Keratinocyte (primary cell): Measurements from ENCODE around the gene TCF7L2. TPM values are rescaled to one million over a fixed set of nuclear protein-coding genes. Genes with fewer than 3 reads are reported as not detected.

Experiments used
- DNase-seq: peaks from one replicate; pipeline ENCODE4 v3.0.0-alpha.2; 2011; ENCODE audit warnings: low read depth, missing footprints, low spot score
- FAIRE-seq: peaks from 2 replicates; lab custom pipeline; 2011; peaks lifted over from hg19 to GRCh38; lab: Jason Lieb, UNC
- H2AFZ ChIP-seq: 2 replicates; pipeline ENCODE4 v1.6.0; 2012; ENCODE audit warnings: low read length, control low read depth, inconsistent platforms; ENCODE audit not compliant: control insufficient read depth
- H3K27ac ChIP-seq: 2 replicates; pipeline ENCODE4 v1.5.1; 2011; ENCODE audit warnings: low read length; ENCODE audit not compliant: control insufficient read depth, insufficient read depth
- H3K27me3 ChIP-seq: 3 replicates; pipeline ENCODE4 v1.6.0; 2011; ENCODE audit warnings: low read length; ENCODE audit not compliant: control insufficient read depth, insufficient read depth; ENCODE audit errors: extremely low read depth
- H3K36me3 ChIP-seq, 2 experiments: 2 replicates in 1 of 2; 3 replicates in 1 of 2; pipeline ENCODE4 v1.5.1; 2011; ENCODE audit warnings: low read length in 2 of 2, mild to moderate bottlenecking in 1 of 2; ENCODE audit not compliant: control insufficient read depth in 2 of 2, insufficient read depth in 2 of 2; ENCODE audit errors: extremely low read depth in 1 of 2
- H3K4me1 ChIP-seq: 3 replicates; pipeline ENCODE4 v1.5.1; 2011; ENCODE audit warnings: low read length; ENCODE audit not compliant: control insufficient read depth, insufficient read depth; ENCODE audit errors: extremely low read depth
- H3K4me2 ChIP-seq: 3 replicates; pipeline ENCODE4 v1.6.0; 2011; ENCODE audit warnings: low read depth, low read length; ENCODE audit not compliant: control insufficient read depth, insufficient read depth; ENCODE audit errors: extremely low read depth
- H3K4me3 ChIP-seq, 3 experiments: fragments of 200-600 bp in 1 of 3; sonication (generic) in 1 of 3; 2 replicates in 2 of 3; 3 replicates in 1 of 3; pipeline ENCODE4 v1.5.1; 2011 to 2016; ENCODE audit warnings: low read length in 3 of 3, mild to moderate bottlenecking in 3 of 3, control low read depth in 2 of 3, inconsistent platforms in 1 of 3, low read depth in 1 of 3, mixed read lengths in 1 of 3, mixed run types in 1 of 3, moderate library complexity in 1 of 3; ENCODE audit not compliant: control insufficient read depth in 2 of 3, insufficient read depth in 2 of 3; ENCODE audit errors: extremely low read depth in 1 of 3
- H3K79me2 ChIP-seq: 2 replicates; pipeline ENCODE4 v1.6.0; 2012; ENCODE audit warnings: low read length; ENCODE audit not compliant: control insufficient read depth, insufficient read depth
- H3K9ac ChIP-seq: 3 replicates; pipeline ENCODE4 v1.6.0; 2011; ENCODE audit warnings: low read length; ENCODE audit not compliant: control insufficient read depth, insufficient read depth; ENCODE audit errors: extremely low read depth
- H3K9me1 ChIP-seq: 3 replicates; pipeline ENCODE4 v1.6.0; 2011; ENCODE audit warnings: low read length; ENCODE audit not compliant: control insufficient read depth, insufficient read depth; ENCODE audit errors: extremely low read depth
- H3K9me3 ChIP-seq: 2 replicates; pipeline ENCODE4 v1.5.1; 2012; ENCODE audit warnings: low read depth, low read length; ENCODE audit not compliant: control insufficient read depth
- H4K20me1 ChIP-seq: 3 replicates; pipeline ENCODE4 v1.6.0; 2011; ENCODE audit warnings: low read length; ENCODE audit not compliant: control insufficient read depth, insufficient read depth; ENCODE audit errors: extremely low read depth
- CTCF ChIP-seq, 3 experiments: IDR thresholded peaks in 1 of 3; conservative IDR thresholded peaks in 1 of 3; optimal IDR thresholded peaks in 1 of 3; 2 replicates in 2 of 3; 3 replicates in 1 of 3; pipeline versions ENCODE3 to v1.5.1; 2011; ENCODE audit warnings: low read length in 3 of 3, mild to moderate bottlenecking in 3 of 3, moderate library complexity in 2 of 3, control low read depth in 1 of 3, inconsistent platforms in 1 of 3; ENCODE audit not compliant: insufficient read depth in 2 of 3; ENCODE audit errors: extremely low read depth in 1 of 3
- EZH2 ChIP-seq: IDR thresholded peaks from one replicate; pipeline ENCODE4 v1.6.1; 2012; ENCODE audit warnings: inconsistent platforms, mild to moderate bottlenecking, low read length, moderate library complexity
- dilution Hi-C: fragments of 300-500 bp; cut with MboI; formaldehyde crosslinking; loops from one replicate; pipeline ENCODE4 v1.7.0; 2020; ENCODE audit warnings: low sequenced_read_pairs; ENCODE audit not compliant: extremely low pct_ligation_motif_present
- polyA plus RNA-seq, 5 experiments: library from polyadenylated mRNA; depleted of rRNA in 3 of 5; stranded (reverse) in 3 of 5; stranded (forward) in 1 of 5; unstranded in 1 of 5; fragments of >200 nt; gene quantifications; 1 replicate in 1 of 5; 2 replicates in 3 of 5; 3 replicates in 1 of 5; pipeline versions ENCODE4 v1.2.1 to v1.2.3, GENCODE V29; 2011 to 2012; ENCODE audit warnings: missing spikeins in 2 of 5, low read depth in 1 of 5, low replicate concordance in 1 of 5

Gene TCF7L2
- polyA plus RNA-seq, 1 donor (not counting 4 experiments of a cell fraction or from before 2014, with no cell fraction given): 2.5 TPM

- Histone ChIP-seq H3K4me2 (no peak overlapping the region), H3K9ac (no peak overlapping the region), H4K20me1 (no peaks in the 10 kb centered on the region), H3K9me3 (no peaks in the 10 kb centered on the region), H3K9me1 (no peaks in the 10 kb centered on the region), H3K27ac (no peak overlapping the region), H3K36me3 (peaks cover 5 to 8% of the 10 kb centered on the region in 2 experiments), H3K4me1 (no peaks in the 10 kb centered on the region), H3K79me2 (no peaks in the 10 kb centered on the region), H2AFZ (no peak overlapping the region), H3K27me3 (no peaks in the 10 kb centered on the region), H3K4me3 (no peak overlapping the region)
- no peak for DNase-seq
- dilution Hi-C loops: no loop called here
- no peak for FAIRE-seq
- TF ChIP-seq EZH2 (no peak), CTCF (optimal IDR thresholded peaks at IDR 0.05 in 1 of 3, IDR thresholded peaks at IDR 0.05 in 1 of 3, conservative IDR thresholded peaks at IDR 0.05 in 1 of 3; ENCODE audit: extremely low read depth in 1 of 3, insufficient read depth in 2 of 3, low read length in 3 of 3) (no peak)
These were observed 190.3 kb downstream of the TCF7L2 start for GRCh38 chr10:113140143-113141011.

GRCh38 chr10:113142601-113143362 is 192.7 kb downstream of the TCF7L2 start:
- FAIRE-seq (no peak), DNase-seq (no peak)
- no peaks in the 10 kb centered on the region for H3K79me2 ChIP-seq
- H2AFZ ChIP-seq: no peak overlapping the region
- TF ChIP-seq EZH2 (no peak), CTCF (optimal IDR thresholded peaks at IDR 0.05 in 1 of 3, IDR thresholded peaks at IDR 0.05 in 1 of 3, conservative IDR thresholded peaks at IDR 0.05 in 1 of 3; ENCODE audit: extremely low read depth in 1 of 3, insufficient read depth in 2 of 3, low read length in 3 of 3) (no peak)
- no peaks in the 10 kb centered on the region for H3K9me1 ChIP-seq
- H3K36me3 ChIP-seq: peaks cover 8% of the 10 kb centered on the region in 2 experiments
- no peak overlapping the region for H3K27ac ChIP-seq
- dilution Hi-C loops: no loop called here
- no peak overlapping the region for H3K4me3 ChIP-seq
- no peaks in the 10 kb centered on the region for H4K20me1 ChIP-seq
- no peaks in the 10 kb centered on the region for H3K27me3 ChIP-seq
- no peaks in the 10 kb centered on the region for H3K4me1 ChIP-seq
- no peak overlapping the region for H3K4me2 ChIP-seq
- H3K9me3 ChIP-seq: no peaks in the 10 kb centered on the region
- H3K9ac ChIP-seq: no peak overlapping the region
